A549 (cell line): ENCODE measurements around the gene RNF32. TPM values are rescaled to one million over a fixed set of nuclear protein-coding genes. Genes with fewer than 3 reads are reported as not detected.

Source experiments
- ATAC-seq, 2 experiments: fragments of 200-7000 bp in 1 of 2; fragments of >200 bp in 1 of 2; cut with Nextera tagmentation in 1 of 2; cut with Tn5 transposase in 1 of 2; 3 replicates each; pipeline versions ENCODE4 v1.8.0 to v1.9.1; 2018 to 2020; ENCODE audit warnings: mild to moderate bottlenecking in 1 of 2, moderate library complexity in 1 of 2
- CTCF ChIA-PET: fragments of 300-600 bp; sonication (Branson Sonifier 250); formaldehyde crosslinking; extraction: SDS; loops from one replicate; lab custom pipeline; 2021; ENCODE audit warnings: antibody characterized with exemption, inconsistent platforms; lab: Yijun Ruan, JAX
- POLR2A ChIA-PET: fragments of 350-600 bp; formaldehyde crosslinking; extraction: SDS; loops from one replicate; lab custom pipeline; 2021; ENCODE audit warnings: antibody characterized with exemption, inconsistent platforms; lab: Yijun Ruan, JAX
- DNase-seq, 2 experiments: peaks; one replicate each; pipeline versions ENCODE4 v3.0.0 to v3.0.0-alpha.2; 2011 to 2016; ENCODE audit warnings: low read depth in 1 of 2, low spot score in 1 of 2
- FAIRE-seq: peaks from 2 replicates; lab custom pipeline; 2011; peaks lifted over from hg19 to GRCh38; lab: Jason Lieb, UNC
- H3K27ac ChIP-seq, 2 experiments: fragments of >200 bp; sonication (Bioruptor Twin); formaldehyde crosslinking; 3 replicates each; pipeline ENCODE4 v1.5.1; 2016 to 2017
- H3K4me1 ChIP-seq: fragments of >200 bp; sonication (Bioruptor Twin); formaldehyde crosslinking; 3 replicates; pipeline ENCODE4 v1.6.1; 2016
- H3K4me2 ChIP-seq: fragments of >200 bp; sonication (Bioruptor Twin); formaldehyde crosslinking; 3 replicates; pipeline ENCODE4 v1.6.1; 2016
- H3K4me3 ChIP-seq: fragments of >200 bp; sonication (Bioruptor Twin); formaldehyde crosslinking; 3 replicates; pipeline ENCODE4 v1.5.1; 2016
- H3K9me3 ChIP-seq: fragments of >200 bp; sonication (Bioruptor Twin); formaldehyde crosslinking; 3 replicates; pipeline ENCODE4 v1.6.1; 2016
- CHD2 ChIP-seq: fragments of 150-350 bp; IDR thresholded peaks from 2 replicates; pipeline ENCODE4 v1.6.1; 2014; ENCODE audit warnings: low read length; ENCODE audit not compliant: partially characterized antibody
- EHF ChIP-seq: fragments of 250-450 bp; sonication (Bioruptor Pico); IDR thresholded peaks from 2 replicates; pipeline ENCODE4 v1.5.0; 2020; ENCODE audit warnings: mild to moderate bottlenecking
- EP300 ChIP-seq, 2 experiments: fragments of >200 bp; sonication (Bioruptor Twin); formaldehyde crosslinking; IDR thresholded peaks; 2 replicates in 1 of 2; 3 replicates in 1 of 2; pipeline ENCODE4 v1.6.1; 2016 to 2017
- ESRRA ChIP-seq: fragments of 150-350 bp; IDR thresholded peaks from 2 replicates; pipeline ENCODE4 v1.6.1; 2014; ENCODE audit warnings: mild to moderate bottlenecking, low read length, borderline replicate concordance
- FOSB ChIP-seq: fragments of 250-450 bp; sonication (Bioruptor Pico); IDR thresholded peaks from 2 replicates; pipeline ENCODE4 v1.5.0; 2020; ENCODE audit warnings: mild to moderate bottlenecking, moderate library complexity
- GATA3 ChIP-seq: IDR thresholded peaks from 2 replicates; pipeline ENCODE4 v1.6.1; 2012; ENCODE audit warnings: borderline replicate concordance
- HOXB5 ChIP-seq: fragments of 250-450 bp; sonication (Bioruptor Pico); IDR thresholded peaks from 2 replicates; pipeline ENCODE4 v1.5.0; 2020; ENCODE audit warnings: mild to moderate bottlenecking, moderate library complexity
- JUN ChIP-seq, 2 experiments: fragments of >200 bp; sonication (Bioruptor Twin); formaldehyde crosslinking; IDR thresholded peaks; 2 replicates in 1 of 2; 3 replicates in 1 of 2; pipeline ENCODE4 v1.6.1; 2016 to 2017
- KDM5A ChIP-seq: fragments of 200-600 bp; sonication (generic); IDR thresholded peaks from 2 replicates; pipeline ENCODE4 v1.6.1; 2016; ENCODE audit warnings: antibody characterized with exemption, mild to moderate bottlenecking
- MAFK ChIP-seq: fragments of 450-650 bp; IDR thresholded peaks from 2 replicates; pipeline ENCODE4 v1.6.1; 2014; ENCODE audit not compliant: partially characterized antibody
- NPAS2 ChIP-seq: fragments of 250-450 bp; sonication (Bioruptor Pico); IDR thresholded peaks from 2 replicates; pipeline ENCODE4 v1.8.0; 2022; ENCODE audit warnings: mild to moderate bottlenecking, moderate library complexity, borderline replicate concordance
- PHF8 ChIP-seq: fragments of 200-600 bp; sonication (generic); IDR thresholded peaks from 2 replicates; pipeline ENCODE4 v1.6.1; 2016; ENCODE audit warnings: low read depth, mild to moderate bottlenecking, antibody characterized with exemption, moderate library complexity, borderline replicate concordance
- RAD21 ChIP-seq, 2 experiments: fragments of >200 bp in 1 of 2; sonication (Bioruptor Twin) in 1 of 2; formaldehyde crosslinking in 1 of 2; IDR thresholded peaks in 1 of 2; conservative IDR thresholded peaks in 1 of 2; 2 replicates in 1 of 2; 3 replicates in 1 of 2; pipeline ENCODE4 v1.6.1; 2012 to 2018; ENCODE audit warnings: inconsistent platforms in 1 of 2
- RFX5 ChIP-seq: fragments of 450-650 bp; IDR thresholded peaks from 2 replicates; pipeline ENCODE4 v1.7.1; 2014; ENCODE audit warnings: antibody characterized with exemption, mild to moderate bottlenecking, moderate library complexity
- RNF2 ChIP-seq: fragments of 200-600 bp; sonication (generic); IDR thresholded peaks from 2 replicates; pipeline ENCODE4 v1.6.1; 2016; ENCODE audit warnings: low read depth, mild to moderate bottlenecking, antibody characterized with exemption, moderate library complexity, borderline replicate concordance
- SMC3 ChIP-seq: fragments of >200 bp; sonication (Bioruptor Twin); formaldehyde crosslinking; IDR thresholded peaks from 3 replicates; pipeline ENCODE4 v1.6.1; 2018; ENCODE audit warnings: inconsistent platforms
- SREBF2 ChIP-seq: fragments of 450-650 bp; IDR thresholded peaks from 2 replicates; pipeline ENCODE4 v1.6.1; 2014; ENCODE audit warnings: mild to moderate bottlenecking, moderate library complexity
- TP53 ChIP-seq: fragments of 250-450 bp; sonication (Bioruptor Pico); IDR thresholded peaks from 2 replicates; pipeline ENCODE4 v1.5.0; 2021; ENCODE audit warnings: mild to moderate bottlenecking, moderate library complexity
- ZNF302 ChIP-seq: fragments of 250-450 bp; sonication (Bioruptor Pico); IDR thresholded peaks from 2 replicates; pipeline ENCODE4 v1.9.0; 2021; ENCODE audit warnings: inconsistent platforms, mild to moderate bottlenecking, moderate library complexity
- WGBS: methylation state at CpG from one replicate; pipeline ENCODE4 v1.1.6; 2017; ENCODE audit errors: missing lambda C conversion rate; 5-methylcytosine and 5-hydroxymethylcytosine counted together
- polyA plus RNA-seq, 4 experiments: library from polyadenylated mRNA; depleted of rRNA in 3 of 4; stranded (reverse); fragments of >200 nt; fragmentation: RNase III in 1 of 4; extraction: RNeasy Plus Mini Kit Qiagen cat#74134 plus additional on column Dnase treatment in 1 of 4; gene quantifications; 2 replicates in 3 of 4; 3 replicates in 1 of 4; pipeline ENCODE4 v1.2.3, GENCODE V29; 2011 to 2017
- TF ChIP-seq, protein P1 (sequence below): fragments of >200 bp; sonication (Bioruptor Twin); formaldehyde crosslinking; IDR thresholded peaks from 2 replicates; pipeline ENCODE4 v1.6.1; 2016
- TF ChIP-seq, protein P2 (sequence below): IDR thresholded peaks from 2 replicates; pipeline ENCODE4 v1.6.1; 2012
- TF ChIP-seq, protein P3 (sequence below): fragments of 250-450 bp; sonication (Bioruptor Pico); IDR thresholded peaks from 2 replicates; pipeline ENCODE4 v1.5.0; 2020; ENCODE audit warnings: low read depth, mild to moderate bottlenecking, moderate library complexity

Gene RNF32
- polyA plus RNA-seq, 2 of the 4 experiments (the other 2 are of a cell fraction): 1.8 to 2.8 TPM

DNA sequence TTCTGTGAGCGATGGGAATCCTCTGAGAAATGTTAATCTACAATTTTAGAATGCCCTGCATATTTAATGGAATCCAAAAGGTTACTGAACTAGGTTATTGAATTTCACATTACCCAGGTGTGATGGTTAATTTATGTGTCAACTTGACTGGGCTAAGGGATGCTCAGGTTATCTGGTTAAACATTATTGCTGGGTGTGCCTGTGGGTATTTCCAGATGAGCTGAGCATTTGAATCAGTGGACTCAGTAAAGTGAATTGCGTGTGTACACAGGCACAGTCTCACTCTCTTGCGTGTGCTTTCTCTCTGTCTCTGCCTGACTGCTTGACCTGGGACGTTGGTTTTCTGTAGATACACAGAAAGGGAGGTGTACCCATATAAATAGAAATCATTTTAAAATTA, 21.7 kb downstream of the RNF32 start:
- H3K9me3 ChIP-seq: no peaks in the 10 kb centered on the region
- 74% methylated on average over 4 of the region's 4 CpGs for WGBS
- POLR2A ChIA-PET: no interaction called here
- no peaks in the 10 kb centered on the region for H3K4me1 ChIP-seq
- ATAC-seq: no peak
- H3K4me2 ChIP-seq: no peak overlapping the region
- FAIRE-seq: no peak
- H3K27ac ChIP-seq: no peak overlapping the region
- no peak for TF ChIP-seq TP53 (CRISPR knock-in tag)
- no peak for TF ChIP-seq NPAS2
- no peak for TF ChIP-seq EP300 (IDR thresholded peaks at IDR 0.05)
- TF ChIP-seq SREBF2: no peak
- no peak for TF ChIP-seq RAD21 (conservative IDR thresholded peaks at IDR 0.05 in 1 of 2, IDR thresholded peaks at IDR 0.05 in 1 of 2)
- no peak for TF ChIP-seq MAFK
- no peak for TF ChIP-seq RNF2
- no peak for TF ChIP-seq ESRRA
- DNase-seq: no peak
- H3K4me3 ChIP-seq: no peak overlapping the region
- CTCF ChIA-PET: no interaction called here

DNA sequence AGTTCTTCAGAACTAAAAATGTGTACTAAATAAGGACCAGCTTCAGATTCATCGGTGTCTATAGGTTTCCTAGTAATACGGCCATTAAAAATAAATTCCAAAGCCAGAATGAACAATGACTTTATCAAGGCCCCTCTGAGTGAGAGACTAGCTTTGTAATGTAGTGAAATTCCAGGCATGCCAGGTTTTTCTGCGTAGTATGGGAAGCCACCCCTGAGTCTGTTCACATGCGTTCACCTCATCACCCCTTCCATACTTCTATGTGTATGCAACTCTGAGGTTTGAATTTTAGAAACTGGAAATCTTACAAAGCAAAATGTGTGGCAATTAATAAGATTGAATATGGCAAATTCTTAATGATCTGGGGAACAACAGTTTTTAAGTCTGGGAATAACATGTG, 24.5 kb downstream of the RNF32 start:
- no peak overlapping the region for H3K27ac ChIP-seq
- H3K4me3 ChIP-seq: no peak overlapping the region
- WGBS: 90% methylated on average over 4 of the region's 4 CpGs
- no peak for DNase-seq
- CTCF ChIA-PET: no interaction called here
- no peak for ATAC-seq
- no peak overlapping the region for H3K4me2 ChIP-seq
- POLR2A ChIA-PET: no interaction called here
- no peak for FAIRE-seq
- H3K9me3 ChIP-seq: no peaks in the 10 kb centered on the region
- H3K4me1 ChIP-seq: no peaks in the 10 kb centered on the region
- TF ChIP-seq PHF8: no peak
- TF ChIP-seq TP53 (CRISPR knock-in tag): no peak
- no peak for TF ChIP-seq FOSB (CRISPR knock-in tag)
- no peak for TF ChIP-seq EHF (CRISPR knock-in tag)
- no peak for TF ChIP-seq SMC3
- no peak for TF ChIP-seq RFX5
- no peak for TF ChIP-seq ZNF302
- TF ChIP-seq HOXB5 (CRISPR knock-in tag): no peak
- no peak for TF ChIP-seq MAFK
- no peak for TF ChIP-seq KDM5A
- no peak for TF ChIP-seq GATA3
- TF ChIP-seq, protein P1, sequence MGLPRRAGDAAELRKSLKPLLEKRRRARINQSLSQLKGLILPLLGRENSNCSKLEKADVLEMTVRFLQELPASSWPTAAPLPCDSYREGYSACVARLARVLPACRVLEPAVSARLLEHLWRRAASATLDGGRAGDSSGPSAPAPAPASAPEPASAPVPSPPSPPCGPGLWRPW: no peak
- TF ChIP-seq, protein P2, sequence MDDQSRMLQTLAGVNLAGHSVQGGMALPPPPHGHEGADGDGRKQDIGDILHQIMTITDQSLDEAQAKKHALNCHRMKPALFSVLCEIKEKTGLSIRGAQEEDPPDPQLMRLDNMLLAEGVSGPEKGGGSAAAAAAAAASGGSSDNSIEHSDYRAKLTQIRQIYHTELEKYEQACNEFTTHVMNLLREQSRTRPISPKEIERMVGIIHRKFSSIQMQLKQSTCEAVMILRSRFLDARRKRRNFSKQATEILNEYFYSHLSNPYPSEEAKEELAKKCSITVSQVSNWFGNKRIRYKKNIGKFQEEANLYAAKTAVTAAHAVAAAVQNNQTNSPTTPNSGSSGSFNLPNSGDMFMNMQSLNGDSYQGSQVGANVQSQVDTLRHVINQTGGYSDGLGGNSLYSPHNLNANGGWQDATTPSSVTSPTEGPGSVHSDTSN: no peak
- TF ChIP-seq, protein P3, sequence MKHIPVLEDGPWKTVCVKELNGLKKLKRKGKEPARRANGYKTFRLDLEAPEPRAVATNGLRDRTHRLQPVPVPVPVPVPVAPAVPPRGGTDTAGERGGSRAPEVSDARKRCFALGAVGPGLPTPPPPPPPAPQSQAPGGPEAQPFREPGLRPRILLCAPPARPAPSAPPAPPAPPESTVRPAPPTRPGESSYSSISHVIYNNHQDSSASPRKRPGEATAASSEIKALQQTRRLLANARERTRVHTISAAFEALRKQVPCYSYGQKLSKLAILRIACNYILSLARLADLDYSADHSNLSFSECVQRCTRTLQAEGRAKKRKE (CRISPR knock-in tag): no peak

DNA sequence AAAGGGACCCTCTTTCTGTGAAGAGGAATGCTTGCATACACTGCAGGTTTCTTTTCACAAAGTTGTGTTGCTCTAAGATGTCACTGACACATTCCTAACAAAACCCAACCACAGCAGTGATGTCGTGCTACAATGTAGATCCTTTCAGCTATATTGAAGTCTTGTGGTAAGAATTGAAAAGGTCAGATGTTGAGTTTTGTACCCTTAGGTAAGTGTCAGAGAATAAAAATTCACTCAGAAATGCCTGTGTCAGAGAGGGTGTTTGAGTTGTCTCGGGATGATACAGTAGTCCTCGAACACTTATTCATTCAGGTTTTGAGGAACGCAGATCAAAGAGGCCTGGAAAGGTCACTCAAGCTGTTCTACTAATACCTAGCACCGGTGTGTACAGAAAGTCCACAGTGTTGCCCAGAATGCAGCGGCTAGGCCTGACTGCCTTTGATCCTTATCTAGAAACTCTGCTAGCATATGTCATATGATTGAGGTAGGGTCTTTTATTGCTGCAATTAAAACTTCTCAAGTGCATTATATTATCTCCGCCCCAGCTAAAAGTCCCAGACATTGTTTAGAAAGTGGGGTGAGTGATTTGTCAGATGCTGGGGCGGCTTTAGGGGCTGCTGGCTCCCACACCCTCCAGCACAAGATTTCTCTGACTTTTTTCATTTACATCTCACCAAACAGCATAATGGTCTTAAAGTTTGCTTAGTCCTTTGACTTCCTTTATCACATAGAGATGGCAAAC, 26.0 kb downstream of the RNF32 start:
- Histone ChIP-seq H3K4me2 (no peak overlapping the region), H3K9me3 (no peaks in the 10 kb centered on the region), H3K4me1 (no peaks in the 10 kb centered on the region), H3K4me3 (no peak overlapping the region), H3K27ac (no peak overlapping the region)
- TF ChIP-seq JUN (IDR thresholded peaks at IDR 0.05) (no peak), CHD2 (no peak), SREBF2 (no peak)
- no peak for ATAC-seq
- WGBS: 79% methylated on average over 8 of the region's 8 CpGs
- FAIRE-seq: no peak
- ChIA-PET CTCF (interaction anchor here (1.2 kb wide), 1 partner anchor 100 kb away, joined by 3 read pairs; no protein-coding TSS in a partner anchor), POLR2A (no interaction called here)
- no peak for DNase-seq
